Mammary epithelial cell (primary cell): ENCODE data around the gene SLC15A2.
"Not testable (repeated sequence)": the region's sequence is repeated elsewhere in the genome, so short reads cannot be mapped to it uniquely, and the experiment has no call there.

Experiments
- EZH2 ChIP-seq: IDR thresholded peaks from 2 replicates; pipeline ENCODE4 v1.6.1; 2012; ENCODE audit warnings: low read length, inconsistent platforms, borderline replicate concordance
- TF ChIP-seq, protein P1 (sequence below), 2 donors: IDR thresholded peaks in 1 of 2; conservative IDR thresholded peaks in 1 of 2; 2 replicates each; pipeline ENCODE4 v1.5.1; 2011 to 2012; ENCODE audit warnings: inconsistent platforms in 2 of 2, low read length in 2 of 2, mild to moderate bottlenecking in 2 of 2, control low read depth in 1 of 2, low read depth in 1 of 2; ENCODE audit not compliant: insufficient read depth in 1 of 2; ENCODE audit errors: extremely low read depth in 1 of 2

DNA sequence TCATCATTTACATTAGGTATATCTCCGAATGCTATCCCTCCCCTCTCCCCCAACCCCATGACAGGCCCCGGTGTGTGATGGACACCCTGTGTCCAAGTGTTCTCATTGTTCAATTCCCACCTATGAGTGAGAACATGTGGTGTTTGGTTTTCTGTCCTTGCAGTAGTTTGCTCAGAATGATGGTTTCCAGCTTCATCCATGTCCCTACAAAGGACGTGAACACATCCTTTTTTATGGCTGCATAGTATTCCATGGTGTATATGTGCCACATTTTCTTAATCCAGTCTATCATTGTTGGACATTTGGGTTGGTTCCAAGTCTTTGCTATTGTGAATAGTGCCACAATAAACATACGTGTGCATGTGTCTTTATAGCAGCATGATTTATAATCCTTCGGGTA lies 36.4 kb upstream of the SLC15A2 start:
- TF ChIP-seq, protein P1, sequence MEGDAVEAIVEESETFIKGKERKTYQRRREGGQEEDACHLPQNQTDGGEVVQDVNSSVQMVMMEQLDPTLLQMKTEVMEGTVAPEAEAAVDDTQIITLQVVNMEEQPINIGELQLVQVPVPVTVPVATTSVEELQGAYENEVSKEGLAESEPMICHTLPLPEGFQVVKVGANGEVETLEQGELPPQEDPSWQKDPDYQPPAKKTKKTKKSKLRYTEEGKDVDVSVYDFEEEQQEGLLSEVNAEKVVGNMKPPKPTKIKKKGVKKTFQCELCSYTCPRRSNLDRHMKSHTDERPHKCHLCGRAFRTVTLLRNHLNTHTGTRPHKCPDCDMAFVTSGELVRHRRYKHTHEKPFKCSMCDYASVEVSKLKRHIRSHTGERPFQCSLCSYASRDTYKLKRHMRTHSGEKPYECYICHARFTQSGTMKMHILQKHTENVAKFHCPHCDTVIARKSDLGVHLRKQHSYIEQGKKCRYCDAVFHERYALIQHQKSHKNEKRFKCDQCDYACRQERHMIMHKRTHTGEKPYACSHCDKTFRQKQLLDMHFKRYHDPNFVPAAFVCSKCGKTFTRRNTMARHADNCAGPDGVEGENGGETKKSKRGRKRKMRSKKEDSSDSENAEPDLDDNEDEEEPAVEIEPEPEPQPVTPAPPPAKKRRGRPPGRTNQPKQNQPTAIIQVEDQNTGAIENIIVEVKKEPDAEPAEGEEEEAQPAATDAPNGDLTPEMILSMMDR (conservative IDR thresholded peaks at IDR 0.05 in 1 of 2, IDR thresholded peaks at IDR 0.05 in 1 of 2; ENCODE audit: extremely low read depth in 1 of 2, insufficient read depth in 1 of 2, low read depth in 1 of 2, low read length in 2 of 2): not testable (repeated sequence)
- not testable (repeated sequence) for TF ChIP-seq EZH2
